ENCODE data around the gene SRCAP.

The SRCAP gene

GRCh38 chr16:30715750-30716445 lies 16.9 kb downstream of the SRCAP start:
- Histone ChIP-seq H3F3A (ENCODE audit: insufficient read depth, low read length) (0 out of 2 replicates have a peak, but pooled peaks cover 2% of the 10 kb centered on the region), H3K9ac (ENCODE audit: low read length) (no peak overlapping the region), H3K9me2 (replicated peaks; ENCODE audit: insufficient read depth, low read length) (no peaks in the 10 kb centered on the region), H4K20me1 (ENCODE audit: insufficient read depth, low read length) (0 out of 2 replicates have a peak, but pooled peaks cover 3% of the 10 kb centered on the region), H3K79me2 (ENCODE audit: low read length) (peaks cover 72% of the 10 kb centered on the region), H2AFZ (ENCODE audit: low read length) (no peak overlapping the region), H3K4me3 (ENCODE audit: low read length) (no peak overlapping the region), H3K4me2 (ENCODE audit: low read depth, low read length) (no peak overlapping the region), H3K36me3 (replicated peaks; ENCODE audit: insufficient read depth, low read length) (peaks cover 25% of the 10 kb centered on the region), H3K27ac (ENCODE audit: low read length) (no peak overlapping the region), H3K27me3 (replicated peaks; ENCODE audit: insufficient read depth, low read length) (no peaks in the 10 kb centered on the region), H3K4me1 (ENCODE audit: low read length) (no peaks in the 10 kb centered on the region), H3K9me3 (replicated peaks; ENCODE audit: insufficient read depth, low read length) (no peaks in the 10 kb centered on the region)
- no peak for DNase-seq
- TF ChIP-seq EZH2 (optimal IDR thresholded peaks at IDR 0.05; ENCODE audit: low read depth, low read length) (no peak), CTCF (IDR thresholded peaks at IDR 0.05; ENCODE audit: low read length) (no peak), EZH2phosphoT487 (IDR thresholded peaks at IDR 0.05; ENCODE audit: low read length) (no peak)

GRCh38 chr16:30720086-30720485 lies 21.1 kb downstream of the SRCAP start:
- peaks cover 73% of the 10 kb centered on the region for H3K79me2 ChIP-seq (ENCODE audit: low read length)
- H3K9me2 ChIP-seq (replicated peaks; ENCODE audit: insufficient read depth, low read length) = no peaks in the 10 kb centered on the region
- no peak overlapping the region for H3K9ac ChIP-seq (ENCODE audit: low read length)
- peaks cover 28% of the 10 kb centered on the region for H3K36me3 ChIP-seq (replicated peaks; ENCODE audit: insufficient read depth, low read length)
- TF ChIP-seq EZH2 (optimal IDR thresholded peaks at IDR 0.05; ENCODE audit: low read depth, low read length) (no peak), EZH2phosphoT487 (IDR thresholded peaks at IDR 0.05; ENCODE audit: low read length) (no peak), CTCF (IDR thresholded peaks at IDR 0.05; ENCODE audit: low read length) (no peak)
- no peak for DNase-seq
- H3K27ac ChIP-seq (ENCODE audit: low read length) = no peak overlapping the region
- no peak overlapping the region for H3K4me2 ChIP-seq (ENCODE audit: low read depth, low read length)
- H4K20me1 ChIP-seq (ENCODE audit: insufficient read depth, low read length) = 0 out of 2 replicates have a peak, but pooled peaks cover 3% of the 10 kb centered on the region
- H3F3A ChIP-seq (ENCODE audit: insufficient read depth, low read length) = 0 out of 2 replicates have a peak, but pooled peaks cover 2% of the 10 kb centered on the region
- no peaks in the 10 kb centered on the region for H3K9me3 ChIP-seq (replicated peaks; ENCODE audit: insufficient read depth, low read length)
- no peak overlapping the region for H3K4me3 ChIP-seq (ENCODE audit: low read length)
- no peak overlapping the region for H2AFZ ChIP-seq (ENCODE audit: low read length)
- no peaks in the 10 kb centered on the region for H3K27me3 ChIP-seq (replicated peaks; ENCODE audit: insufficient read depth, low read length)
- H3K4me1 ChIP-seq (ENCODE audit: low read length) = no peaks in the 10 kb centered on the region

- Histone ChIP-seq H3K4me3 (ENCODE audit: low read length) (no peak overlapping the region), H3K27me3 (replicated peaks; ENCODE audit: insufficient read depth, low read length) (no peaks in the 10 kb centered on the region), H3K4me1 (ENCODE audit: low read length) (no peaks in the 10 kb centered on the region), H3K36me3 (replicated peaks; ENCODE audit: insufficient read depth, low read length) (peaks cover 27% of the 10 kb centered on the region), H3K27ac (ENCODE audit: low read length) (no peak overlapping the region), H2AFZ (ENCODE audit: low read length) (no peak overlapping the region), H4K20me1 (ENCODE audit: insufficient read depth, low read length) (0 out of 2 replicates have a peak, but pooled peaks cover 3% of the 10 kb centered on the region), H3K9me2 (replicated peaks; ENCODE audit: insufficient read depth, low read length) (no peaks in the 10 kb centered on the region), H3K9ac (ENCODE audit: low read length) (no peak overlapping the region), H3K9me3 (replicated peaks; ENCODE audit: insufficient read depth, low read length) (no peaks in the 10 kb centered on the region), H3K4me2 (ENCODE audit: low read depth, low read length) (no peak overlapping the region), H3F3A (ENCODE audit: insufficient read depth, low read length) (0 out of 2 replicates have a peak, but pooled peaks cover 5% of the 10 kb centered on the region), H3K79me2 (ENCODE audit: low read length) (peaks cover 74% of the 10 kb centered on the region)
- TF ChIP-seq CTCF (IDR thresholded peaks at IDR 0.05; ENCODE audit: low read length) (no peak), EZH2phosphoT487 (IDR thresholded peaks at IDR 0.05; ENCODE audit: low read length) (no peak), EZH2 (optimal IDR thresholded peaks at IDR 0.05; ENCODE audit: low read depth, low read length) (no peak)
- DNase-seq = no peak
Observed at GRCh38 chr16:30720694-30721093, 21.7 kb downstream of the SRCAP start.

All from MM.1S (cell line).